HG02870 (cell line): Measurements from ENCODE around the gene CNTN5.

ENCODE experiments used
- ATAC-seq: cut with Tn5 transposase; IDR thresholded peaks from one replicate; pipeline ENCODE4 v1.9.1; 2021; ENCODE audit warnings: mild to moderate bottlenecking, moderate library complexity; ENCODE audit not compliant: unreplicated experiment

CNTN5 gene

GRCh38 chr11:99501655-99502054 is 480.9 kb downstream of the CNTN5 start:
- no peak for ATAC-seq

GRCh38 chr11:99505316-99505715 is 484.6 kb downstream of the CNTN5 start:
- no peak for ATAC-seq

- ATAC-seq: no peak
Observed at GRCh38 chr11:99505831-99506230, 485.1 kb downstream of the CNTN5 start.

GRCh38 chr11:99509863-99510262 is 489.1 kb downstream of the CNTN5 start:
- no peak for ATAC-seq

- no peak for ATAC-seq
Observed at GRCh38 chr11:99513368-99513767, 492.6 kb downstream of the CNTN5 start.

- ATAC-seq: no peak
Observed at GRCh38 chr11:99519095-99519494, 498.3 kb downstream of the CNTN5 start.

- ATAC-seq: no peak
Observed at GRCh38 chr11:99522467-99523173, 501.9 kb downstream of the CNTN5 start.

- ATAC-seq: no peak
Observed at GRCh38 chr11:99531468-99531867, 510.7 kb downstream of the CNTN5 start.

GRCh38 chr11:99534812-99535211 is 514.1 kb downstream of the CNTN5 start:
- ATAC-seq: no peak

- no peak for ATAC-seq
Observed at GRCh38 chr11:99535406-99535805, 514.7 kb downstream of the CNTN5 start.

GRCh38 chr11:99535819-99536218 is 515.1 kb downstream of the CNTN5 start:
- no peak for ATAC-seq

GRCh38 chr11:99537681-99538080 is 516.9 kb downstream of the CNTN5 start:
- no peak for ATAC-seq

GRCh38 chr11:99545616-99546015 is 524.9 kb downstream of the CNTN5 start:
- ATAC-seq: no peak

GRCh38 chr11:99548264-99548663 is 527.5 kb downstream of the CNTN5 start:
- no peak for ATAC-seq

- ATAC-seq: no peak
Observed at GRCh38 chr11:99554232-99554903, 533.6 kb downstream of the CNTN5 start.

GRCh38 chr11:99555486-99555885 is 534.7 kb downstream of the CNTN5 start:
- ATAC-seq: no peak

- ATAC-seq: no peak
Observed at GRCh38 chr11:99565333-99565732, 544.6 kb downstream of the CNTN5 start.

- no peak for ATAC-seq
Observed at GRCh38 chr11:99567334-99567956, 546.7 kb downstream of the CNTN5 start.

- ATAC-seq: no peak
Observed at GRCh38 chr11:99568808-99569207, 548.1 kb downstream of the CNTN5 start.

GRCh38 chr11:99571094-99571493 is 550.3 kb downstream of the CNTN5 start:
- no peak for ATAC-seq

- ATAC-seq: no peak
Observed at GRCh38 chr11:99584830-99585229, 564.1 kb downstream of the CNTN5 start.

GRCh38 chr11:99585606-99586005 is 564.9 kb downstream of the CNTN5 start:
- no peak for ATAC-seq
